Endothelial cell of umbilical vein (primary cell): Measurements from ENCODE around the gene STMP1.

ENCODE experiments used
- MYC ChIP-seq: IDR thresholded peaks from one replicate; pipeline ENCODE4 v1.6.1; 2011; ENCODE audit warnings: mild to moderate bottlenecking, low read depth, low read length
- POLR2AphosphoS5 ChIP-seq: IDR thresholded peaks from 2 replicates; pipeline ENCODE4 v1.6.1; 2012; ENCODE audit warnings: low read depth, mild to moderate bottlenecking, control low read depth, low read length, moderate library complexity; ENCODE audit not compliant: insufficient read depth

- TF ChIP-seq POLR2AphosphoS5, result no peak
- TF ChIP-seq MYC, result no peak
Observed at GRCh38 chr7:135707570-135707966, 45.3 kb downstream of the STMP1 start.
